Measurements from ENCODE around the gene BIRC2.
"Not testable (repeated sequence)": the region's sequence is repeated elsewhere in the genome, so short reads cannot be mapped to it uniquely, and the experiment has no call there.

The BIRC2 gene

DNA sequence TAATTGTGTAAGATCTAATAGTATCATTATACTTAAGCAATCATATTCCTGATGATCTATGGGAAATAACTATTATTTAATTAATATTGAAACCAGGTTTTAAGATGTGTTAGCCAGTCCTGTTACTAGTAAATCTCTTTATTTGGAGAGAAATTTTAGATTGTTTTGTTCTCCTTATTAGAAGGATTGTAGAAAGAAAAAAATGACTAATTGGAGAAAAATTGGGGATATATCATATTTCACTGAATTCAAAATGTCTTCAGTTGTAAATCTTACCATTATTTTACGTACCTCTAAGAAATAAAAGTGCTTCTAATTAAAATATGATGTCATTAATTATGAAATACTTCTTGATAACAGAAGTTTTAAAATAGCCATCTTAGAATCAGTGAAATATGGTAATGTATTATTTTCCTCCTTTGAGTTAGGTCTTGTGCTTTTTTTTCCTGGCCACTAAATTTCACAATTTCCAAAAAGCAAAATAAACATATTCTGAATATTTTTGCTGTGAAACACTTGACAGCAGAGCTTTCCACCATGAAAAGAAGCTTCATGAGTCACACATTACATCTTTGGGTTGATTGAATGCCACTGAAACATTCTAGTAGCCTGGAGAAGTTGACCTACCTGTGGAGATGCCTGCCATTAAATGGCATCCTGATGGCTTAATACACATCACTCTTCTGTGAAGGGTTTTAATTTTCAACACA is 23.3 kb upstream of the BIRC2 start:
- DNase-seq = peak; percentile 6

DNA sequence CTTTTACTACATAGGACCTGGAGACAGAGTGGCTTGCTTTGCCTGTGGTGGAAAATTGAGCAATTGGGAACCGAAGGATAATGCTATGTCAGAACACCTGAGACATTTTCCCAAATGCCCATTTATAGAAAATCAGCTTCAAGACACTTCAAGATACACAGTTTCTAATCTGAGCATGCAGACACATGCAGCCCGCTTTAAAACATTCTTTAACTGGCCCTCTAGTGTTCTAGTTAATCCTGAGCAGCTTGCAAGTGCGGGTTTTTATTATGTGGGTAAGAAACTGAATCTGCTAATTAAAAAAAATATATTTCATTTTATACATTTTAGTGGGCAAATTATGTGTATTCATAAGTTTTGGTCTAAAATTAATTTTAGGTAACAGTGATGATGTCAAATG is 21.9 kb upstream of the BIRC2 start:
- no peak for DNase-seq

DNA sequence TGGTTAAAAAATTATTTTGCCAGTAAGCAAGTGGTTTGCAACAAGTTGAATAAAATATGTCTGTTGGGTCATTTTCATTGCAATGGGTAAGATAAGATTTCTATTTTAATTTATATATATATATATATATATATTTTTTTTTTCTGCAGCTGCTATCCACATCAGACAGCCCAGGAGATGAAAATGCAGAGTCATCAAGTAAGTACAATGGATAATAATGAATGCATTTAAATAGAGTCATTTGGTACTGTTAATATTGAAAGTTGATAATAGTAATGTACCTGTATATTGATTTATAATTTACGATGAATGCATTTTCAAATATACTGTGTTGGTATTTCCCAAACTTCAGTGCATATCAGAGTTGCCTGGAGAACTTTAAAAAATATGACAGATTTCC is 18.3 kb upstream of the BIRC2 start:
- no peak for DNase-seq

- DNase-seq = no peak
These were observed 16.8 kb upstream of the BIRC2 start for GRCh38 chr11:102330231-102330630.

- no peak for DNase-seq
These were observed 15.7 kb upstream of the BIRC2 start for GRCh38 chr11:102331341-102331740.

GRCh38 chr11:102332611-102332994 is 14.4 kb upstream of the BIRC2 start:
- no peak for DNase-seq

- no peak for DNase-seq
These were observed 8.5 kb upstream of the BIRC2 start for GRCh38 chr11:102338479-102339010.

DNA sequence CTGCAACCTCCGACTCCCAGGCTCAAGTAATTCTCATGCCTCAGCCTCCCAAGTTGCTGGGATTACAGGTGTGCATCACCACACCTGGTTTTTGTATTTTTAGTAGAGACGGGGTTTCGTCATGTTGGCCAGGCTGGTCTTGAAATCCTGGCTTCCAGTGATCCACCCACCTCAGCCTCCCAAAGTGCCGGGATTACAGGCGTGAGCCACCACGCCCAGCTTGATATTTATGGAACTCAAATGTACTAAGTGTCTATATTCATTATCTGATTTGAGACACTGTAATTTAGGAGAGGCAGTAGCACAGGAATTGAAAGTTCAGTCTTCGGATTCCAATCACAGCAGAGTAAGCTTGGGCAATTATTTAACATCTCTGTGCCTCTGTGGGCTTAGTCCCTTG is 5.7 kb upstream of the BIRC2 start:
- not testable (repeated sequence) for DNase-seq

DNA sequence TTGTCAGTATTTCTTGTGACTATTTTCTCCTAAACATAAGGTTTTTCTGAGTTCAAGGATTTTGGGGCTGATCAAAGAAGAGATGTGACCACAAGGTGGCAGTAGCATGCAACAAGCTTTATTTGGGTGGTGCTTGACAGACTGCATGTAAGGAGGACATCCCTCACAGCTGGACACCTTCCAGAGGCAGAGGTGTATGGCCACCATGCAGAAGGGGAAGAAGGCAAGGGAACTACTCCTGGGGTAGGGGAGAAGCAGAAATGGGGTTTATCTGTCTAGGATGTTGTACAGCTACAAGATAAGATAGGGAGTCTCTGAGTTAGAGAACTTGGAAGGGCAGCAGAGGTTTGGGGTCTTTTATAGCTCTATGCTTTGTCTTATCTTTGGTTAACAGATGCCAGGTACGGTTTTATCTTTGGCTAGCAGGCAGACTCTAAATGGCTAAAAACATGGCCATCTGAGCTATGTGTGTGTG is 5.1 kb upstream of the BIRC2 start:
- peak; percentile 92 for DNase-seq

GRCh38 chr11:102343809-102344208 is 3.2 kb upstream of the BIRC2 start:
- DNase-seq = peak; percentile 7

DNA sequence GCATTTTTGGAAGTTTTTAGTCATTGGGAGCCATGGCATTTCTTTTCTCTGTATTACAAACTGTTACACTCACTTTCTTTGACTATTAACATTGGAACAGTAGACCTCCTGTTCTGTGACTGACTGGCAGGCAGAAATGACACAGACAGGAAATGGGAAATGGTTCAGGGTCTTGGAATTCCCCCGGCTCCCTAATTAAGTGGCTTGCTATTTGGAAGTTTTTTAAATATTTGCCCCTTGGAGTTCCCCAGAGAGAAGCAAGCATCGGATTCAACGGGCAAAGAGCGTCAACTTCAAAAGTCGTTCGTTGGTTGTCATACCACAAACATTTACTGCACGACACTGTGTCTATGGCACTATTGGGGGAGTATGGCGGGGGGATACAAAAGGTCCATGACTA is 1.1 kb upstream of the BIRC2 start:
- DNase-seq = peak; percentile 21

- DNase-seq = no peak
These were observed 612 bp upstream of the BIRC2 start for GRCh38 chr11:102346456-102346747.

- DNase-seq = peak; percentile 65
These were observed 702 bp downstream of the BIRC2 start for GRCh38 chr11:102347462-102348370.

DNA sequence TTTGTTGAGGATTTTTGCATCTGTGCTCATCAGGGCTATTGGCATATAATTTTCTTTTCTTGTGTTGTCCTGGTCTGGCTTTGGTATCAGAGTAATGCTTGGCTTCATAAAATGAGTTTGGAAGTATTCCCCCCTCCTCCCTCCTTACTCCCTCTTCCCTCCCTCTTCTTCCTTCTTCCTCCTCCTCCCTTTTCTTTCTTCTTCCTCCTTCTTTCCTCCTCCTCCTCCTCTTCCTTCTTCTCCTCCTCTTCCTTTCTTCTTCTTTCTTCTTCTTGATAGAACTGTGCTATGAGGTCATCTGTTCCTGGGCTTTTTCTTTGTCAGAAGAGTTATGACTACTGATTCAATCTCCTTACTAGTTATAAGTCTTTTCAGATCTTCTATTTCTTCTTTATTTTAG is 10.1 kb downstream of the BIRC2 start:
- no peak for DNase-seq

DNA sequence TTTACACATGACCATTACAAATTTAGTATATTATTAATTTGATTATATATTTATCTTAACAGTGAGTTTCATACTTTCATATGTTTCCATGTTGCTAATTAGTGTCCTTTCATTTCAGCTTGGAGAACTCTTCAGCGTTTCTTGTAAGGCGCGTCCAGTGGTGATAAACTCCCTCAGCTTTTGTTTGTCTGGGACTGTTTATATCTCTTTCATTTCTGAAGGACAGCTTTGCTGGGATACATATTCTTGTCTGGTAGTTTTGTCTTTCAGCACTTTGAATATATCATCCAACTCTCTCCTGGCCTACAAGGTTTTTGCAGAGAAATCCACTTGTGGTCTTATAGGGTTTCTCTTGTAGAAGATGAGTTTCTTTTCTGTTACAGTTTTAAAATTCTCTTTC is 12.4 kb downstream of the BIRC2 start:
- DNase-seq = no peak

GRCh38 chr11:102360681-102361080 is 13.7 kb downstream of the BIRC2 start:
- no peak for DNase-seq

DNA sequence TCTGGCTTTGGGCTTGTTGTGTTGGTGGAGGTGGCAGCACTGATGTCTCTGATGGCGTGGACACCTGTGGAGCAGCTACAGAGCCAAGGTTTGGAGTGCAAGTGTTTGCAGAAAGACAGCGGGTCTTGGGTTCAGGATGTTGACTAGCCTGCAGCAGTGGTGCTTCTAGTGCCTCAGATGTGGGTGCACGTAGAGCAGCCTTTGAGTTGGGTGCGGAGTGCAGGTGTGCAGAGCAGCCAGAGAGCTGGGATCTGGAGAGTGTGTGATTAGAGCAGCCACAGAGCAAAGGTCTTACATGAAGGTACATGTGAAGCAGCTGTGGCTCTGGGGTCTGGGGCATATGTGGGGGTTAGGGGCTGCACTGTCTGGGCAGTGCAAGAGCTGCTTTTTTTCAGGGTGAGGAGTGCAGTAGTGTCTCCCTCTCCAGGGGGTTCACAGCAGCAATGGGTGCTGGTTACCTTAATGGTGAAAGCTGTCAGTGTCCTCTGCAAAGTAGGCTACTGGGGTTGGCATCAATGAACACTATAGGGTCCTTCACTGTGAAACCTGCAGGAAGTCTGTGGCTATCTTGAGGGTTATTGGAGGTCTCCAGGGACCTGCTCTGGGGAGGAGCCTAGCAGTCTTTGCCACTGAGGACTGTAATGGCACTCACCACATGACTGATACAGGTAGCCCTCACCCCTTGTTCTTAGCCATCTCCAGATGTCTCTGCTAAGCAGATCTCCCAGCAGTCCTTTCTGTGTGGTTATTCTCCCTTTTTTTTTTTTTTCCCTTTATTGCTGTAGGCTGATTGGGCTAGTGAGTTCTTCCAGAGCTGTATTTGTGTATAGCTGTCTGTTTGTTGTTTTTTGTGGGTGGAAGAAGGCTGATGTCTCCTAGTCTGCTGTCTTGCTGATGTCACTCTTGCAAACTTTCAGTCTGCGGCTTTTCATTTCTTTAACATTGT is 14.3 kb downstream of the BIRC2 start:
- DNase-seq = no peak

GRCh38 chr11:102364991-102365390 is 18.0 kb downstream of the BIRC2 start:
- no peak for DNase-seq

GRCh38 chr11:102367364-102367763 is 20.4 kb downstream of the BIRC2 start:
- peak; percentile 32 for DNase-seq

DNA sequence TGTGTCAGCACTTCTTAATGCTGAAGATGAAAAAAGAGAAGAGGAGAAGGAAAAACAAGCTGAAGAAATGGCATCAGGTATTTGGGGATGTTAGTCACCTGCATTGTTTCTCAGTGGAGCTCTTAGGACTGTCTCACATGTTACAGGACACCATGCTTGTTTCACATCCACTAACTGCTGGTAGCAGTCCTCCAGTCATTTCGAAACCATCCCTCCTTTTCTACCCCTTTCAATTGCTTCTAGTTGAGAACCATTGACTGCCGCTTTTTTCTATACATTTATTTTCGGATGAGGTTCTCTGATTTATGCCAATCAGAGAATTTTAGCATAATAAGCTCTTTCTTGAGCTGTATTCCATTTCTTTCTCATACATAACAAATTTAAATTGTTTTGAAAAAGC is 21.5 kb downstream of the BIRC2 start:
- DNase-seq = no peak

GRCh38 chr11:102374633-102375424 is 27.8 kb downstream of the BIRC2 start:
- DNase-seq = not testable (repeated sequence)

Measured in NCI-H69 (cell line).